HepG2 (cell line): ENCODE results near the gene UNC50. TPM values are rescaled to one million over a fixed set of nuclear protein-coding genes. Genes with fewer than 3 reads are reported as not detected.

Experiments
- ATAC-seq: fragments of 200-7000 bp; cut with Tn5 transposase; 3 replicates; pipeline ENCODE4 v1.9.1; 2020; ENCODE audit warnings: mild to moderate bottlenecking, moderate library complexity
- BruUV-seq: library from RNA; stranded (reverse); fragments of 400-500 nt; replicated peaks from 2 replicates; lab custom pipeline; 2021; lab: Mats Ljungman, UMichigan
- CTCF ChIA-PET: fragments of 300-600 bp; formaldehyde crosslinking; extraction: SDS; loops from one replicate; lab custom pipeline; 2021; ENCODE audit warnings: low total read pairs, inconsistent platforms, low intra/inter-chr PET ratio; lab: Yijun Ruan, JAX
- POLR2A ChIA-PET: fragments of 350-600 bp; sonication (Branson Sonifier 250); formaldehyde crosslinking; loops from one replicate; lab custom pipeline; 2020; ENCODE audit warnings: antibody characterized with exemption, inconsistent platforms; lab: Yijun Ruan, JAX
- DNase-seq: peaks from one replicate; pipeline ENCODE4 v3.0.0-alpha.2; 2015; ENCODE audit warnings: low spot score
- FAIRE-seq: peaks from 3 replicates; lab custom pipeline; 2011; peaks lifted over from hg19 to GRCh38; lab: Jason Lieb, UNC
- H2AFZ ChIP-seq: one replicate; pipeline ENCODE4 v1.6.1; 2011; ENCODE audit warnings: low read length, inconsistent platforms
- H3K27ac ChIP-seq: fragments of 300-600 bp; 3 replicates; pipeline ENCODE4 v1.8.0; 2011; ENCODE audit warnings: mixed run types, mild to moderate bottlenecking, mixed read lengths, low read length, inconsistent platforms; ENCODE audit not compliant: insufficient read depth; ENCODE audit errors: extremely low read length
- H3K27me3 ChIP-seq, 2 experiments: fragments of 200-600 bp in 1 of 2; 2 replicates in 1 of 2; 3 replicates in 1 of 2; pipeline versions ENCODE4 v1.6.0 to v1.8.0; 2011; ENCODE audit warnings: low read length in 2 of 2, mild to moderate bottlenecking in 2 of 2, moderate library complexity in 2 of 2, inconsistent platforms in 1 of 2; ENCODE audit not compliant: insufficient read depth in 2 of 2, control insufficient read depth in 1 of 2
- H3K36me3 ChIP-seq, 2 experiments: fragments of 200-600 bp in 1 of 2; replicated peaks in 1 of 2; 2 replicates in 1 of 2; 3 replicates in 1 of 2; pipeline versions ENCODE4 v1.5.1 to v1.8.0; 2011; ENCODE audit warnings: low read length in 2 of 2, inconsistent platforms in 1 of 2; ENCODE audit not compliant: insufficient read depth in 2 of 2, control insufficient read depth in 1 of 2
- H3K4me1 ChIP-seq: 2 replicates; pipeline ENCODE4 v1.5.1; 2012; ENCODE audit warnings: low read length, inconsistent platforms; ENCODE audit not compliant: insufficient read depth
- H3K4me2 ChIP-seq: 2 replicates; pipeline ENCODE4 v1.6.0; 2011; ENCODE audit warnings: low read depth, low read length, inconsistent platforms
- H3K4me3 ChIP-seq, 3 experiments: fragments of 200-600 bp in 1 of 3; sonication (generic), shearing (Covaris generic) in 1 of 3; replicated peaks in 1 of 3; 2 replicates each; pipeline ENCODE4 v1.5.1; 2011 to 2016; ENCODE audit warnings: low read length in 3 of 3, inconsistent platforms in 2 of 3, low read depth in 2 of 3, mild to moderate bottlenecking in 2 of 3, control low read depth in 1 of 3, mixed read lengths in 1 of 3; ENCODE audit not compliant: insufficient read depth in 1 of 3
- H3K79me2 ChIP-seq: one replicate; pipeline ENCODE4 v1.6.1; 2011; ENCODE audit warnings: low read length, inconsistent platforms; ENCODE audit not compliant: insufficient read depth
- H3K9ac ChIP-seq: 2 replicates; pipeline ENCODE4 v1.6.0; 2011; ENCODE audit warnings: mild to moderate bottlenecking, low read depth, low read length, inconsistent platforms; ENCODE audit not compliant: insufficient read depth
- H3K9me3 ChIP-seq: 2 replicates; pipeline ENCODE4 v1.5.1; 2012; ENCODE audit warnings: mild to moderate bottlenecking, low read length
- H4K20me1 ChIP-seq: 2 replicates; pipeline ENCODE4 v1.6.0; 2011; ENCODE audit warnings: inconsistent platforms, mild to moderate bottlenecking, low read length, moderate library complexity; ENCODE audit not compliant: insufficient read depth
- HOXA7 ChIP-seq: sonication (generic); formaldehyde crosslinking; IDR thresholded peaks from 2 replicates; pipeline ENCODE4 v1.8.1; 2022; ENCODE audit warnings: mild to moderate bottlenecking, missing genetic modification reagents, moderate library complexity
- KLF12 ChIP-seq: sonication (generic); formaldehyde crosslinking; IDR thresholded peaks from 2 replicates; pipeline ENCODE4 v1.4.0; 2020; ENCODE audit warnings: missing genetic modification reagents, borderline replicate concordance
- MAFF ChIP-seq: IDR thresholded peaks from 2 replicates; pipeline ENCODE4 v1.6.1; 2011; ENCODE audit warnings: low read depth, low read length, improper control_type of control experiment
- MAFK ChIP-seq, 2 experiments: IDR thresholded peaks in 1 of 2; conservative IDR thresholded peaks in 1 of 2; 2 replicates each; pipeline ENCODE4 v1.6.1; 2011; ENCODE audit warnings: improper control_type of control experiment in 2 of 2, low read length in 2 of 2
- PCBP2 ChIP-seq: fragments of 200-400 bp; formaldehyde crosslinking; optimal IDR thresholded peaks from 2 replicates; pipeline ENCODE3; 2018; ENCODE audit warnings: low read length, low read depth; ENCODE audit not compliant: poor library complexity, severe bottlenecking
- ZNF775 ChIP-seq: sonication (generic); formaldehyde crosslinking; IDR thresholded peaks from 2 replicates; pipeline ENCODE4 v1.4.0; 2020; ENCODE audit warnings: missing genetic modification reagents, mild to moderate bottlenecking, moderate library complexity, borderline replicate concordance
- ZNF790 ChIP-seq: sonication (generic); formaldehyde crosslinking; IDR thresholded peaks from 2 replicates; pipeline ENCODE4 v1.8.0; 2022; ENCODE audit warnings: missing genetic modification reagents, mild to moderate bottlenecking, borderline replicate concordance
- WGBS: methylation state at CpG from one replicate; pipeline ENCODE4 v1.1.6; 2017; ENCODE audit warnings: low lambda C conversion rate; 5-methylcytosine and 5-hydroxymethylcytosine counted together
- in situ Hi-C: cut with HindIII; loops from 2 replicates; pipeline ENCODE4 v1.10.0; 2017; ENCODE audit warnings: low pct_unique_long_range_greater_than_20kb; ENCODE audit not compliant: extremely low pct_ligation_motif_present
- intact Hi-C: fragments of 100-400 bp; cut with micrococcal nuclease; formaldehyde crosslinking; loops from one replicate; pipeline ENCODE4 v1.10.0; 2022; ENCODE audit not compliant: unreplicated experiment
- polyA plus RNA-seq, 8 experiments: library from polyadenylated mRNA; depleted of rRNA in 3 of 8; stranded (reverse) in 7 of 8; unstranded in 1 of 8; fragments of >200 nt; fragmentation: Illumina TruSeq in 4 of 8; extraction: Trizol in 4 of 8; gene quantifications; 2 replicates each; pipeline versions ENCODE4 v1.2.1 to v1.2.3, GENCODE V29; 2011 to 2016; ENCODE audit warnings: low read depth in 4 of 8, missing spikeins in 1 of 8, mixed read lengths in 1 of 8; ENCODE audit not compliant: insufficient read depth in 1 of 8
- total RNA-seq, 5 experiments: library from RNA; depleted of rRNA; stranded (reverse); fragments of >200 nt; fragmentation: Illumina TruSeq; extraction: Trizol; gene quantifications; 2 replicates each; pipeline ENCODE4 v1.2.3, GENCODE V29; 2016; ENCODE audit warnings: low read depth in 1 of 5
- TF ChIP-seq, protein P1 (sequence below): IDR thresholded peaks from 2 replicates; pipeline ENCODE4 v1.6.1; 2016; ENCODE audit warnings: mild to moderate bottlenecking, missing biosample characterization, missing genetic modification reagents
- TF ChIP-seq, protein P2 (sequence below): sonication (generic); formaldehyde crosslinking; IDR thresholded peaks from 2 replicates; pipeline ENCODE4 v1.5.1; 2020; ENCODE audit warnings: mild to moderate bottlenecking, missing genetic modification reagents, moderate library complexity

The UNC50 gene
- total and polyA plus RNA-seq, 2 of the 13 experiments (the other 11 are each of a cell fraction or from before 2014, with no cell fraction given) = 92.6 to 95.6 TPM

DNA sequence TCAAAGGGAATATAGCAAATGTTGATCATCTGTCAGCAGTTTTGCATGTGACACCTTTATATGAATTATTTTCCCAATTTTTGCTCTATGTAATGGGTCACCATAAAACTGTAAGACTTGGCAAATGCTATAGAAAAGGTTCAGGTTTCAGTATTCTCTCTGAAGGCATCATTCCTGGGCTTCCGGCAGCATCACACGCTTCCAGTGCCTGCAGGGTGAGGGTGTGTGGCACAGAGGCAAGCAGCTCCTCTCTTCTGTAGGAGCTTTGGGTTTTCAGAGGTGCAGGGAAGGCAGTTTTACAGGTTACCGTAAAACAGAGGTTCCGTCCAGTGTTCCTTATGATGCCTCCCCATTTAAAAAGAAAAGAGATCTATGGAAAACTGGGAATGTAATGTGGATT lies 18.9 kb upstream of the UNC50 start:
- 94% methylated on average over 4 of the region's 4 CpGs for WGBS
- POLR2A ChIA-PET = no interaction called here
- H3K27ac ChIP-seq = no peak overlapping the region
- TF ChIP-seq MAFK (conservative IDR thresholded peaks at IDR 0.05 in 1 of 2, IDR thresholded peaks at IDR 0.05 in 1 of 2; ENCODE audit: low read length in 2 of 2) (peak in 1 of 2 experiments; percentile 48; a peak in 1 of 4 replicates), MAFF (0 out of 2 replicates have a peak, but pooled peaks have one; percentile 17), ZNF790 (CRISPR knock-in tag) (no peak), KLF12 (CRISPR knock-in tag) (no peak)
- TF ChIP-seq, protein P1, sequence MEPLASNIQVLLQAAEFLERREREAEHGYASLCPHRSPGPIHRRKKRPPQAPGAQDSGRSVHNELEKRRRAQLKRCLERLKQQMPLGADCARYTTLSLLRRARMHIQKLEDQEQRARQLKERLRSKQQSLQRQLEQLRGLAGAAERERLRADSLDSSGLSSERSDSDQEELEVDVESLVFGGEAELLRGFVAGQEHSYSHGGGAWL = no peak
- TF ChIP-seq, all 625 proteins: peak for 2
- peaks cover 0 to 3% of the 10 kb centered on the region in 2 experiments; a peak in 2 of 5 replicates for H3K36me3 ChIP-seq
- FAIRE-seq = no peak
- no peaks in the 10 kb centered on the region for H3K9me3 ChIP-seq
- in situ Hi-C loops = no loop called here
- CTCF ChIA-PET = no interaction called here
- no peak for DNase-seq
- ATAC-seq = no peak
- peaks cover 5% of the 10 kb centered on the region for H3K4me1 ChIP-seq
- H2AFZ ChIP-seq = no peak overlapping the region
- no peak overlapping the region for H3K4me2 ChIP-seq
- no TSS peak for BruUV-seq
- H3K79me2 ChIP-seq = no peaks in the 10 kb centered on the region
- no peak overlapping the region for H3K4me3 ChIP-seq
- H3K9ac ChIP-seq = no peak overlapping the region
- no peaks in the 10 kb centered on the region for H4K20me1 ChIP-seq
- no peaks in the 10 kb centered on the region for H3K27me3 ChIP-seq
- intact Hi-C loops = no loop called here

DNA sequence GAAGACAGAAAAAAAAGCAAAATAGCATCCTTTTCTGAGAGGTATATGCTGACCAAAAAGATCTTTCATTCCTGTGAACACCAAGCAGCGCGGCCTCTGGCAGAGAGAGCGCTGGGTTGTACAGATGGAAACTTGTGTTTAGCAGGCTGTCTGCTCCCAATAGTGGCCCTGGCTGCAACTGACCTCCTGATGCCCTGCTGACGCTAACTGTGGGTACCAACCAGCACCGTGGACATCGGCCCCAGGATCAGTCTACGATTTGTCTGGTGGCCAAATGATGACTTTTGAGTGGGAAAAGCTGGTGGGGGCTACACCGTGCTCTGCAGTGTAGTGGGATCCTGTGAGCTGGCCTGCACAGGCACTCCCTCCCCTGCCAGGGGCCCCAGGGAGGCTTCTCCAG lies 15.8 kb upstream of the UNC50 start:
- WGBS = 100% methylated on average over 7 of the region's 8 CpGs
- CTCF ChIA-PET = no interaction called here
- Histone ChIP-seq H3K4me1 (no peaks in the 10 kb centered on the region), H3K27ac (no peak overlapping the region), H3K9me3 (no peaks in the 10 kb centered on the region), H3K4me3 (no peak overlapping the region), H3K27me3 (no peaks in the 10 kb centered on the region), H3K9ac (no peak overlapping the region), H3K79me2 (no peaks in the 10 kb centered on the region), H4K20me1 (no peaks in the 10 kb centered on the region), H2AFZ (no peak overlapping the region), H3K4me2 (no peak overlapping the region), H3K36me3 (peaks cover 0 to 11% of the 10 kb centered on the region in 2 experiments; a peak in 3 of 5 replicates)
- DNase-seq (no peak), FAIRE-seq (no peak), ATAC-seq (peak; percentile 47)
- in situ Hi-C loops = no loop called here
- BruUV-seq = no TSS peak
- POLR2A ChIA-PET = no interaction called here
- TF ChIP-seq ZNF775 (CRISPR knock-in tag) (no peak), HOXA7 (CRISPR knock-in tag) (no peak), PCBP2 (no peak)
- TF ChIP-seq, protein P2, sequence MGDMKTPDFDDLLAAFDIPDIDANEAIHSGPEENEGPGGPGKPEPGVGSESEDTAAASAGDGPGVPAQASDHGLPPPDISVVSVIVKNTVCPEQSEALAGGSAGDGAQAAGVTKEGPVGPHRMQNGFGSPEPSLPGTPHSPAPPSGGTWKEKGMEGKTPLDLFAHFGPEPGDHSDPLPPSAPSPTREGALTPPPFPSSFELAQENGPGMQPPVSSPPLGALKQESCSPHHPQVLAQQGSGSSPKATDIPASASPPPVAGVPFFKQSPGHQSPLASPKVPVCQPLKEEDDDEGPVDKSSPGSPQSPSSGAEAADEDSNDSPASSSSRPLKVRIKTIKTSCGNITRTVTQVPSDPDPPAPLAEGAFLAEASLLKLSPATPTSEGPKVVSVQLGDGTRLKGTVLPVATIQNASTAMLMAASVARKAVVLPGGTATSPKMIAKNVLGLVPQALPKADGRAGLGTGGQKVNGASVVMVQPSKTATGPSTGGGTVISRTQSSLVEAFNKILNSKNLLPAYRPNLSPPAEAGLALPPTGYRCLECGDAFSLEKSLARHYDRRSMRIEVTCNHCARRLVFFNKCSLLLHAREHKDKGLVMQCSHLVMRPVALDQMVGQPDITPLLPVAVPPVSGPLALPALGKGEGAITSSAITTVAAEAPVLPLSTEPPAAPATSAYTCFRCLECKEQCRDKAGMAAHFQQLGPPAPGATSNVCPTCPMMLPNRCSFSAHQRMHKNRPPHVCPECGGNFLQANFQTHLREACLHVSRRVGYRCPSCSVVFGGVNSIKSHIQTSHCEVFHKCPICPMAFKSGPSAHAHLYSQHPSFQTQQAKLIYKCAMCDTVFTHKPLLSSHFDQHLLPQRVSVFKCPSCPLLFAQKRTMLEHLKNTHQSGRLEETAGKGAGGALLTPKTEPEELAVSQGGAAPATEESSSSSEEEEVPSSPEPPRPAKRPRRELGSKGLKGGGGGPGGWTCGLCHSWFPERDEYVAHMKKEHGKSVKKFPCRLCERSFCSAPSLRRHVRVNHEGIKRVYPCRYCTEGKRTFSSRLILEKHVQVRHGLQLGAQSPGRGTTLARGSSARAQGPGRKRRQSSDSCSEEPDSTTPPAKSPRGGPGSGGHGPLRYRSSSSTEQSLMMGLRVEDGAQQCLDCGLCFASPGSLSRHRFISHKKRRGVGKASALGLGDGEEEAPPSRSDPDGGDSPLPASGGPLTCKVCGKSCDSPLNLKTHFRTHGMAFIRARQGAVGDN = 0 out of 2 replicates have a peak, but pooled peaks have one; percentile 9
- intact Hi-C loops = no loop called here
